MM.1S (cell line): Measurements from ENCODE around the gene PKD1L1.
"Not testable (repeated sequence)": the region's sequence is repeated elsewhere in the genome, so short reads cannot be mapped to it uniquely, and the experiment has no call there.

Experiments
- DNase-seq: peaks from one replicate; pipeline ENCODE4 v3.0.0-alpha.2; 2015
- H2AFZ ChIP-seq: fragments of 300-600 bp; sonication (generic); 2 replicates; pipeline ENCODE4 v1.6.0; 2016; ENCODE audit warnings: antibody characterized with exemption, low read length
- H3F3A ChIP-seq: fragments of 300-600 bp; sonication (generic); 2 replicates; pipeline ENCODE4 v1.6.1; 2016; ENCODE audit warnings: mild to moderate bottlenecking, antibody characterized with exemption, low read length, moderate library complexity, mixed read lengths; ENCODE audit not compliant: insufficient read depth
- H3K27ac ChIP-seq: fragments of 300-600 bp; sonication (generic); 2 replicates; pipeline ENCODE4 v1.5.1; 2016; ENCODE audit warnings: mild to moderate bottlenecking, low read length
- H3K27me3 ChIP-seq: fragments of 300-600 bp; sonication (generic); replicated peaks from 2 replicates; pipeline ENCODE4 v1.6.0; 2016; ENCODE audit warnings: low read length; ENCODE audit not compliant: insufficient read depth
- H3K36me3 ChIP-seq: fragments of 300-600 bp; sonication (generic); replicated peaks from 2 replicates; pipeline ENCODE4 v1.6.1; 2016; ENCODE audit warnings: mild to moderate bottlenecking, low read length, mixed read lengths; ENCODE audit not compliant: insufficient read depth
- H3K4me1 ChIP-seq: fragments of 300-600 bp; sonication (generic); 2 replicates; pipeline ENCODE4 v1.6.1; 2016; ENCODE audit warnings: low read length, mixed read lengths
- H3K4me2 ChIP-seq: fragments of 300-600 bp; sonication (generic); 2 replicates; pipeline ENCODE4 v1.6.0; 2016; ENCODE audit warnings: low read depth, low read length
- H3K4me3 ChIP-seq: fragments of 300-600 bp; sonication (generic); 2 replicates; pipeline ENCODE4 v1.5.1; 2016; ENCODE audit warnings: low read length, mixed read lengths
- H3K79me2 ChIP-seq: fragments of 300-600 bp; sonication (generic); 2 replicates; pipeline ENCODE4 v1.6.1; 2016; ENCODE audit warnings: mixed run types, low read length, mixed read lengths
- H3K9ac ChIP-seq: fragments of 300-600 bp; sonication (generic); 2 replicates; pipeline ENCODE4 v1.6.1; 2016; ENCODE audit warnings: low read length, mixed read lengths
- H3K9me2 ChIP-seq: fragments of 300-600 bp; sonication (generic); replicated peaks from 2 replicates; pipeline ENCODE4 v1.6.1; 2016; ENCODE audit warnings: mild to moderate bottlenecking, low read length, mixed read lengths; ENCODE audit not compliant: insufficient read depth
- H3K9me3 ChIP-seq: fragments of 300-600 bp; sonication (generic); replicated peaks from 2 replicates; pipeline ENCODE4 v1.6.1; 2016; ENCODE audit warnings: mild to moderate bottlenecking, low read length, mixed read lengths; ENCODE audit not compliant: insufficient read depth
- H4K20me1 ChIP-seq: fragments of 300-600 bp; sonication (generic); 2 replicates; pipeline ENCODE4 v1.6.1; 2016; ENCODE audit warnings: mild to moderate bottlenecking, low read length, moderate library complexity, mixed read lengths; ENCODE audit not compliant: insufficient read depth
- EZH2 ChIP-seq: fragments of 300-600 bp; sonication (generic); optimal IDR thresholded peaks from 2 replicates; pipeline ENCODE3; 2017; ENCODE audit warnings: low read depth, mild to moderate bottlenecking, antibody characterized with exemption, low read length, mixed read lengths
- EZH2phosphoT487 ChIP-seq: fragments of 300-600 bp; sonication (generic); IDR thresholded peaks from 2 replicates; pipeline ENCODE4 v1.6.1; 2018; ENCODE audit warnings: antibody characterized with exemption, low read length
- TF ChIP-seq, protein P1 (sequence below): fragments of 300-600 bp; sonication (generic); IDR thresholded peaks from 2 replicates; pipeline ENCODE4 v1.5.1; 2016; ENCODE audit warnings: antibody characterized with exemption, low read length, mixed read lengths

Gene PKD1L1

DNA sequence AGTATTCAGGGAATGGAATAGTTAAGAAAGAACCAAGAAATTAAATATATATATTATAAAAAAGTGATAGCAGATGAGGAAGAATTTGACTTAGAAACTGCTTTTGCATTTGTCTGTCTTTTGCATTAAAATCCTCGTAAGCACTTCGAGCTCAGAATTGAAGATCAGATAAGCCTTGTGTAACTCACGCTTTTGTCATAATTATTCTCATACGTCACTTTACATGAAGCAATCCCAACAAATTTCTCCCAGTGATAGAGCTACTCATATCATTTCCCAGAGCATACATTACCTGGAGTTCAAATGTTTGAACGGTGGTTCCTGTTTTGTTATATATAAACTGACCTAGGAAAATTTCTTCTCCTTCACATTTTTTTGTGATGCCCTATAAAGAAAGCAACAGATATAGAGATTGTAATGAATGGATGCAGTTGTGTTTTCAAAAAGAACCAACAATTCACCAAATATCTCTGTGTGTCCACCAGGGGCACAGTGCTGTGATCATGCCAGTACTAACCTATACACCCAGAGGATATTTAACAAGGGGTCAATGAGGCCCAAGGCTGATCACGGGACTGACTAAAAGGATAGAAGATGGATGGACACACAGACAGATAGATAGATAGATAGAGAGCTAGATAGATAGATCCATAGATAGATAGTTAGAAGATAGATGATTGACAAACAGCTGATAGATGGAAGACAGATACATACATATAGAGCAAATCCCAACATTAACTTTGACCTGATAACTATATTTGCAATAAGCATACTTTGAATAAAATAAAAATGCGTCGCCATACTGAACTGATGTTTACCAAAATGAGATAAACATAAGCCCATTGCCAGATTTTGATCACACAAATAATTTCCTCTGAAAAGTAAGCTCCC lies 40.5 kb upstream of the PKD1L1 start:
- H3K79me2 ChIP-seq, result no peaks in the 10 kb centered on the region
- no peaks in the 10 kb centered on the region for H3K27me3 ChIP-seq
- H3K36me3 ChIP-seq, result no peaks in the 10 kb centered on the region
- no peak overlapping the region for H3K4me3 ChIP-seq
- H3K4me2 ChIP-seq, result no peak overlapping the region
- peaks cover 14% of the 10 kb centered on the region for H3F3A ChIP-seq
- TF ChIP-seq EZH2phosphoT487, result no peak
- TF ChIP-seq, protein P1, sequence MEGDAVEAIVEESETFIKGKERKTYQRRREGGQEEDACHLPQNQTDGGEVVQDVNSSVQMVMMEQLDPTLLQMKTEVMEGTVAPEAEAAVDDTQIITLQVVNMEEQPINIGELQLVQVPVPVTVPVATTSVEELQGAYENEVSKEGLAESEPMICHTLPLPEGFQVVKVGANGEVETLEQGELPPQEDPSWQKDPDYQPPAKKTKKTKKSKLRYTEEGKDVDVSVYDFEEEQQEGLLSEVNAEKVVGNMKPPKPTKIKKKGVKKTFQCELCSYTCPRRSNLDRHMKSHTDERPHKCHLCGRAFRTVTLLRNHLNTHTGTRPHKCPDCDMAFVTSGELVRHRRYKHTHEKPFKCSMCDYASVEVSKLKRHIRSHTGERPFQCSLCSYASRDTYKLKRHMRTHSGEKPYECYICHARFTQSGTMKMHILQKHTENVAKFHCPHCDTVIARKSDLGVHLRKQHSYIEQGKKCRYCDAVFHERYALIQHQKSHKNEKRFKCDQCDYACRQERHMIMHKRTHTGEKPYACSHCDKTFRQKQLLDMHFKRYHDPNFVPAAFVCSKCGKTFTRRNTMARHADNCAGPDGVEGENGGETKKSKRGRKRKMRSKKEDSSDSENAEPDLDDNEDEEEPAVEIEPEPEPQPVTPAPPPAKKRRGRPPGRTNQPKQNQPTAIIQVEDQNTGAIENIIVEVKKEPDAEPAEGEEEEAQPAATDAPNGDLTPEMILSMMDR, result peak; percentile 51
- no peaks in the 10 kb centered on the region for H3K4me1 ChIP-seq
- DNase-seq, result peak; percentile 23
- no peak overlapping the region for H3K9ac ChIP-seq
- H2AFZ ChIP-seq, result no peak overlapping the region
- no peaks in the 10 kb centered on the region for H3K9me2 ChIP-seq
- no peaks in the 10 kb centered on the region for H4K20me1 ChIP-seq
- no peaks in the 10 kb centered on the region for H3K9me3 ChIP-seq
- H3K27ac ChIP-seq, result no peak overlapping the region

DNA sequence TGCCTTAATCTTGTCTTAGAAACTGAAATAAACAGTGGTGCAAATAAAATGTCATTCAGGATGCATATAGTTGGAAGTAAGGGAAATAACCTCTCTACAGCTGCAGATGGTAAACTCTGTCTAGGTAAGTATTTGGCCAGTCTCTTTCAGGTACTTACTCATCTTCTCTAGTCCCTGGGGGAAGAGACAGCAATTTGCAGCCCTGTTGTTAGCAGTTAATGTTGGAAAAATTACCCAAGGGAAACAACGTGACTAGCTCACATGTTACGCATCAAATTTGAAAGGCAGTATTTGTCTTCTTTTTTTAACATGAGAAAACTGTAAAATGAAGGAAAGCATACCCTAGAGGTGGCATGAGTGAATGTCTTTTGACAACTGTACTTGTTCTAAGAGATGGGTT lies 34.3 kb upstream of the PKD1L1 start:
- Histone ChIP-seq H3K4me3 (no peak overlapping the region), H2AFZ (no peak overlapping the region), H3K27me3 (no peaks in the 10 kb centered on the region), H3F3A (peaks cover 10% of the 10 kb centered on the region; the same call in 1 of the 2 replicates), H3K4me2 (no peak overlapping the region), H3K9me2 (no peaks in the 10 kb centered on the region), H3K9me3 (no peaks in the 10 kb centered on the region), H3K4me1 (no peaks in the 10 kb centered on the region), H3K36me3 (0 out of 2 replicates have a peak, but pooled peaks cover 5% of the 10 kb centered on the region), H4K20me1 (no peaks in the 10 kb centered on the region), H3K79me2 (peaks cover 14% of the 10 kb centered on the region), H3K9ac (no peak overlapping the region), H3K27ac (no peak overlapping the region)
- no peak for DNase-seq
- TF ChIP-seq, protein P1, result no peak

DNA sequence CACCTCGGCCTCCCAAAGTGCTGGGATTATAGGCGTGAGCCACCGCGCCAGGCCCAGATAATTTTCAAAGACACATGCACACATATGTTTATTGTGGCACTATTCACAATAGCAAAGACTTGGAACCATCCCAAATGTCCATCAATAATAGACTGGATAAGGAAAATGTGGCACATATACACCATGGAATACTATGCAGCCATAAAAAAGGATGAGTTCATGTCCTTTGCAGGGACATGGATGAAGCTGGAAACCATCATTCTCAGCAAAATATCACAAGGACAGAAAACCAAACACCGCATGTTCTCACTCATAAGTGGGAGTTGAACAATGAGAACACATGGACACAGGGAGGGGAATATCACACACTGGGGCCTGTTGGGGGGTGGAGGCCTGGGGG lies 32.4 kb upstream of the PKD1L1 start:
- not testable (repeated sequence) for H3K4me2 ChIP-seq, H3F3A ChIP-seq, H2AFZ ChIP-seq, H3K27me3 ChIP-seq, H3K4me1 ChIP-seq, H3K27ac ChIP-seq, H3K4me3 ChIP-seq, H3K9me3 ChIP-seq, H4K20me1 ChIP-seq, H3K9me2 ChIP-seq, DNase-seq, H3K9ac ChIP-seq
- H3K36me3 ChIP-seq, result peaks cover 20% of the 10 kb centered on the region; the same call in 1 of the 2 replicates
- peaks cover 22% of the 10 kb centered on the region for H3K79me2 ChIP-seq

DNA sequence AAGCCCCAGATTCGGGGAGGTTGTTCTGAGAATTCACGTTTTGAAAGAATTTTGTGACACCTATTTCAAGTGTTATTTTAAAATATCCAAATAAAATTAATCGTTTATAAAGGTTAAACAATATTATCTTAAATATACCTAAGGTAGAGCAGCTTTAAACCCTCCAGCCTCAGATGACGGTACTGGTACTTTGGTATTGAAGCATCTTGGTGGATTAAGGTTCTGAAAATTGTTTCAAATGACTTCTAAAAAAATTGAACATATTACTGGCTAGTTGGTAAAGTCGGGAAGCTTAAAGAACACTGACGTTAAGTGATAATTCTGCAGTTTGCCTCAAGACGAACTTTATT lies 31.5 kb upstream of the PKD1L1 start:
- TF ChIP-seq EZH2phosphoT487 (no peak), EZH2 (no peak)
- TF ChIP-seq, protein P1, result no peak
- H3K27ac ChIP-seq, result peak overlapping the region; percentile 91; the same call in 1 of the 2 replicates
- peak overlapping the region; percentile 87; the same call in 1 of the 2 replicates for H3K9ac ChIP-seq
- peaks cover 22% of the 10 kb centered on the region for H3K79me2 ChIP-seq
- no peaks in the 10 kb centered on the region for H4K20me1 ChIP-seq
- peak overlapping the region; percentile 58; the same call in 1 of the 2 replicates for H3K4me2 ChIP-seq
- H3K9me2 ChIP-seq, result no peaks in the 10 kb centered on the region
- H3K4me1 ChIP-seq, result no peaks in the 10 kb centered on the region
- H3K4me3 ChIP-seq, result peak overlapping the region; percentile 80
- H3K27me3 ChIP-seq, result no peaks in the 10 kb centered on the region
- no peak for DNase-seq
- peaks cover 20% of the 10 kb centered on the region; the same call in 1 of the 2 replicates for H3K36me3 ChIP-seq
- no peaks in the 10 kb centered on the region for H3K9me3 ChIP-seq
- H2AFZ ChIP-seq, result peak overlapping the region; percentile 82
- H3F3A ChIP-seq, result peaks cover 10% of the 10 kb centered on the region; the same call in 1 of the 2 replicates
